ENCODE data around the gene MED8. TPM values are rescaled to one million over a fixed set of nuclear protein-coding genes. Genes with fewer than 3 reads are reported as not detected.
A peak's percentile ranks its signal among the peaks of the same experiment; 100 is the strongest.

Gene MED8
- total and polyA plus RNA-seq, 2 of the 13 experiments (the other 11 are each of a cell fraction or from before 2014, with no cell fraction given), result 16.9 to 77.4 TPM

DNA sequence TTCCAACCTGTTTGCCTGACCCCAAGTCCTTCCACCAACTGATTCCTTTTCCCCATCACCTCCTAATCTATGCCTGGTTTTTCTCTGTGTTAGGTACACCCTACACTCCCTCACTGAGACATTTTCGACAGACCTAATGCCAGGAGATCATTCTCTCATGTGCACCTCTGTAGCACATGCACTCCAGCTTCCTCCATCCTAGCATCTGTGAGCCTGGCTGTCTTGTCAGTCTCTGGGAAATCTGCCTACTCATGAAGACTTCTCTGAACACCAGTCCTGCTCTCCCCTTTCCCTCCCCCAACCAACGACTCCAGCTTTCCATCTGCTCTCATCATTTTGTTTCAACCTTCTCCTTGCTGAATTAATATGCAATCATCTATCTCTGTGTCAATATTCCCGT lies 987 bp downstream of the MED8 start (continued):
- no peak for TF ChIP-seq ZBTB7A (CRISPR knock-in tag; IDR thresholded peaks at IDR 0.05)

GRCh38 chr1:43387976-43388599 lies 1.5 kb downstream of the MED8 start:
- Histone ChIP-seq H4K20me1 (ENCODE audit: insufficient read depth, low read length) (no peaks in the 10 kb centered on the region), H2AFZ (ENCODE audit: low read length) (no peak overlapping the region), H3K27me3 (ENCODE audit: control insufficient read depth in 1 of 2, insufficient read depth in 2 of 2, low read length in 2 of 2) (peaks cover 0 to 3% of the 10 kb centered on the region in 2 experiments; a peak in 1 of 5 replicates), H3K9me3 (ENCODE audit: low read length) (no peaks in the 10 kb centered on the region), H3K4me3 (replicated peaks in 1 of 3; ENCODE audit: insufficient read depth in 1 of 3, low read depth in 2 of 3, low read length in 3 of 3) (peak overlapping the region in 2 of 3 experiments; percentile 76 to 98; a peak in 3 of 6 replicates), H3K9ac (ENCODE audit: insufficient read depth, low read depth, low read length) (peak overlapping the region; percentile 91; the same call in 1 of the 2 replicates), H3K79me2 (ENCODE audit: insufficient read depth, low read length) (peaks cover 31% of the 10 kb centered on the region), H3K27ac (ENCODE audit: extremely low read length, insufficient read depth, low read length) (no peak overlapping the region), H3K4me2 (ENCODE audit: low read depth, low read length) (peak overlapping the region; percentile 96), H3K36me3 (replicated peaks in 1 of 2; ENCODE audit: control insufficient read depth in 1 of 2, insufficient read depth in 2 of 2, low read length in 2 of 2) (peaks cover 15 to 46% of the 10 kb centered on the region in 2 experiments), H3K4me1 (ENCODE audit: insufficient read depth, low read length) (peaks cover 27% of the 10 kb centered on the region)
- FAIRE-seq (no peak), DNase-seq (ENCODE audit: low spot score) (no peak), ATAC-seq (no peak)
- in situ Hi-C loops (cut with HindIII; ENCODE audit: extremely low pct_ligation_motif_present, low pct_unique_long_range_greater_than_20kb), result no loop called here
- 92% methylated on average over 4 of the region's 4 CpGs for WGBS (ENCODE audit: low lambda C conversion rate)
- intact Hi-C loops (cut with micrococcal nuclease; ENCODE audit: unreplicated experiment), result no loop called here
- TF ChIP-seq ZNF367 (CRISPR knock-in tag; IDR thresholded peaks at IDR 0.05; ENCODE audit: borderline replicate concordance) (no peak), CREB1 (IDR thresholded peaks at IDR 0.05) (no peak), CREB1 (CRISPR knock-in tag; IDR thresholded peaks at IDR 0.05) (0 out of 2 replicates have a peak, but pooled peaks have one; percentile 14)
- no TSS peak for BruUV-seq (replicated peaks)
- CTCF ChIA-PET (ENCODE audit: low intra/inter-chr PET ratio, low total read pairs), result no interaction called here
- POLR2A ChIA-PET, result interaction anchor here (1.2 kb wide), 1 partner anchor 11 kb away, joined by 3 read pairs; no protein-coding TSS in a partner anchor

GRCh38 chr1:43386676-43387075 lies 2.9 kb downstream of the MED8 start:
- no peak overlapping the region for H2AFZ ChIP-seq (ENCODE audit: low read length)
- H3K9ac ChIP-seq (ENCODE audit: insufficient read depth, low read depth, low read length), result no peak overlapping the region
- no peaks in the 10 kb centered on the region for H3K9me3 ChIP-seq (ENCODE audit: low read length)
- TF ChIP-seq HOXA5 (CRISPR knock-in tag; IDR thresholded peaks at IDR 0.05) (no peak), HBP1 (CRISPR knock-in tag; IDR thresholded peaks at IDR 0.05; ENCODE audit: low read depth) (no peak)
- TF ChIP-seq, protein P1, sequence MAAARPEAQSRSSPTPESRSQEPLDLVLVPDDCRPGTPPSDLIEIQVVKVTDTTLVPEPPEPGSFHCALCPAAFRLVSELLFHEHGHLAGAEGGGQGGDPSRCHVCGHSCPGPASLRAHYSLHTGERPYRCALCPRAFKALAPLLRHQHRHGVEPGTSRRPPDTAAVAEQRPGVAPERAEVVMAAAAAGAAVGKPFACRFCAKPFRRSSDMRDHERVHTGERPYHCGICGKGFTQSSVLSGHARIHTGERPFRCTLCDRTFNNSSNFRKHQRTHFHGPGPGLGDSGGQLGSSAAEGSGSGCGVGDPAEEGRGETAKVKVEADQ (CRISPR knock-in tag; IDR thresholded peaks at IDR 0.05; ENCODE audit: borderline replicate concordance), result no peak
- peaks cover 0 to 3% of the 10 kb centered on the region in 2 experiments; a peak in 1 of 5 replicates for H3K27me3 ChIP-seq (ENCODE audit: control insufficient read depth in 1 of 2, insufficient read depth in 2 of 2, low read length in 2 of 2)
- CTCF ChIA-PET (ENCODE audit: low intra/inter-chr PET ratio, low total read pairs), result no interaction called here
- no TSS peak for BruUV-seq (replicated peaks)
- WGBS (ENCODE audit: low lambda C conversion rate), result 98% methylated on average over 6 of the region's 6 CpGs
- POLR2A ChIA-PET, result no interaction called here
- peaks cover 17 to 49% of the 10 kb centered on the region in 2 experiments for H3K36me3 ChIP-seq (replicated peaks in 1 of 2; ENCODE audit: control insufficient read depth in 1 of 2, insufficient read depth in 2 of 2, low read length in 2 of 2)
- ATAC-seq, result no peak
- H3K4me2 ChIP-seq (ENCODE audit: low read depth, low read length), result no peak overlapping the region
- intact Hi-C loops (cut with micrococcal nuclease; ENCODE audit: unreplicated experiment) (no loop called here), in situ Hi-C loops (cut with HindIII; ENCODE audit: extremely low pct_ligation_motif_present, low pct_unique_long_range_greater_than_20kb) (no loop called here)
- H3K27ac ChIP-seq (ENCODE audit: extremely low read length, insufficient read depth, low read length), result no peak overlapping the region
- no peaks in the 10 kb centered on the region for H4K20me1 ChIP-seq (ENCODE audit: insufficient read depth, low read length)
- H3K79me2 ChIP-seq (ENCODE audit: insufficient read depth, low read length), result peaks cover 31% of the 10 kb centered on the region
- DNase-seq (ENCODE audit: low spot score), result no peak
- no peak overlapping the region for H3K4me3 ChIP-seq (replicated peaks in 1 of 3; ENCODE audit: insufficient read depth in 1 of 3, low read depth in 2 of 3, low read length in 3 of 3)
- FAIRE-seq, result no peak
- H3K4me1 ChIP-seq (ENCODE audit: insufficient read depth, low read length), result peaks cover 40% of the 10 kb centered on the region

All from HepG2 (cell line).